ENCODE results near the gene STAM. TPM values are rescaled to one million over a fixed set of nuclear protein-coding genes. Genes with fewer than 3 reads are reported as not detected.

The STAM gene
- total RNA-seq, 2 experiments from 2014 or later: 12.9 to 18.2 TPM

DNA sequence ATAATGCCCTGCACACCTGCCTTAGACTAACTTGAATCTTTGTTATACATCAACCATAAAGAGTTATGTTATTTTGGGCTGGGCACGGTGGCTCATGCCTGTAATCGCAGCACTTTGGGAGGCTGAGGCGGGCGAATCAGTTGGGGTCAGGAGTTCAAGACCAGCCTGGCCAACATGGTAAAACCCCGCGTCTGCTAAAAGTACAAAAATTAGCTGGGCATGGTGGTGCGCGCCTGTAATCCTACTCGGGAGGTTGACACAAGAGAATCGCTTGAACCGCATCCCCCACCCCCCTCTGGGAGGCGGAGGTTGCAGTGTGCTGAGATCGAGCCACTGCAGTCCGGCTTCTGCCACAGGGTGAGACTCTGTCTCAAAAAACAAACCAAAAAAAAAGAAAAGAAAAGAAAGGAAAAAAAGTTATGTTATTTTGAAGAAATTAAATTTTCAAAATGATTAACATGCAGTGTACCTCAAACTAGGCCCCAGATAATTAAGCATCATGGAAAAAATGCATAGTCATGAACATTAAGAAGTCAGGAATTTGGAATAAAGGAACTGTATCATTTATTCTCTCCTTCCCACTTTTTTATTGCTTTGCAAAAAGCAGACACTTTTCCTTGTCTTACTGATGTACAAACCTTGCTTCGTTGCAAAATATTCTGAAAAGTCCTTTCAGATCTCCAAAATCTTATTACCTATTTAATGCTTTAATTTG lies 43.3 kb downstream of the STAM start:
- Histone ChIP-seq H3K9me2 (ENCODE audit: insufficient read depth, low read length) (no peaks in the 10 kb centered on the region), H3K4me2 (ENCODE audit: low read length) (no peak overlapping the region), H3K36me3 (ENCODE audit: insufficient read depth, low read length) (peaks cover 13% of the 10 kb centered on the region; the same call in 1 of the 2 replicates), H3K79me2 (ENCODE audit: insufficient read depth, low read depth, low read length) (peaks cover 16% of the 10 kb centered on the region; the same call in 1 of the 2 replicates), H3K4me3 (ENCODE audit: low read depth, low read length, poor library complexity, severe bottlenecking) (no peak overlapping the region), H4K20me1 (ENCODE audit: insufficient read depth, low read length) (no peaks in the 10 kb centered on the region), H2AFZ (ENCODE audit: low read length) (no peak overlapping the region), H3K9me3 (ENCODE audit: low read length) (no peaks in the 10 kb centered on the region), H3K4me1 (ENCODE audit: insufficient read depth, low read length, poor library complexity, severe bottlenecking) (no peaks in the 10 kb centered on the region), H3K27ac (ENCODE audit: low read depth, low read length, poor library complexity, severe bottlenecking) (no peak overlapping the region)
- TF ChIP-seq, protein P1, sequence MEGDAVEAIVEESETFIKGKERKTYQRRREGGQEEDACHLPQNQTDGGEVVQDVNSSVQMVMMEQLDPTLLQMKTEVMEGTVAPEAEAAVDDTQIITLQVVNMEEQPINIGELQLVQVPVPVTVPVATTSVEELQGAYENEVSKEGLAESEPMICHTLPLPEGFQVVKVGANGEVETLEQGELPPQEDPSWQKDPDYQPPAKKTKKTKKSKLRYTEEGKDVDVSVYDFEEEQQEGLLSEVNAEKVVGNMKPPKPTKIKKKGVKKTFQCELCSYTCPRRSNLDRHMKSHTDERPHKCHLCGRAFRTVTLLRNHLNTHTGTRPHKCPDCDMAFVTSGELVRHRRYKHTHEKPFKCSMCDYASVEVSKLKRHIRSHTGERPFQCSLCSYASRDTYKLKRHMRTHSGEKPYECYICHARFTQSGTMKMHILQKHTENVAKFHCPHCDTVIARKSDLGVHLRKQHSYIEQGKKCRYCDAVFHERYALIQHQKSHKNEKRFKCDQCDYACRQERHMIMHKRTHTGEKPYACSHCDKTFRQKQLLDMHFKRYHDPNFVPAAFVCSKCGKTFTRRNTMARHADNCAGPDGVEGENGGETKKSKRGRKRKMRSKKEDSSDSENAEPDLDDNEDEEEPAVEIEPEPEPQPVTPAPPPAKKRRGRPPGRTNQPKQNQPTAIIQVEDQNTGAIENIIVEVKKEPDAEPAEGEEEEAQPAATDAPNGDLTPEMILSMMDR (conservative IDR thresholded peaks at IDR 0.05; ENCODE audit: low read length): no peak
- TF ChIP-seq EZH2phosphoT487 (IDR thresholded peaks at IDR 0.05; ENCODE audit: borderline replicate concordance, low read depth, low read length): no peak
- no TSS peak for BruUV-seq (replicated peaks)
- intact Hi-C loops (cut with micrococcal nuclease; ENCODE audit: unreplicated experiment): no loop called here
- no peak for DNase-seq (ENCODE audit: low spot score)
- ChIA-PET CTCF (ENCODE audit: unreplicated experiment) (no interaction called here), POLR2A (interaction anchor here (0.6 to 1.9 kb wide), 6 partner anchors 9 to 101 kb away, joined by 3 to 10 read pairs (median 4); no protein-coding TSS in a partner anchor)

DNA sequence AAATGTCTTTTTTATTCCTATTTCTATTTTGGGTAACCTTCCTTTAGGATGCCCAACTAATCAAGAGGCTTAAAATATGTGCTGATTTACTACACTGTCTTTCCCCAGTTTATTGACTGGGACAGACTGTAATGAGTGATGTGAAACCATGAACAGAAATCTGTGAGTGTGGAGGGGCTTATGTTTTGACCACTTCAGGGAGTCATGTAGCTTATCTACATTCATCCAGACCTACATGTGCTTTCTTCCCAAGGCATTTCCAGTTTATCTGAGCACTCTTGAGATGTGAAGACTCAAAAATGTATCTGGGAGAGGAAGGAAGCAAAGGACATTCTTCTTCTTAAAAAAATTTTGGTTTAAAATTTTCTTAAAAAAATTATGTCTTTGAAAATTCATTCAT lies 45.2 kb downstream of the STAM start:
- H3K4me2 ChIP-seq (ENCODE audit: low read length): no peak overlapping the region
- H3K9me3 ChIP-seq (ENCODE audit: low read length): no peaks in the 10 kb centered on the region
- no peak overlapping the region for H3K27ac ChIP-seq (ENCODE audit: low read depth, low read length, poor library complexity, severe bottlenecking)
- H2AFZ ChIP-seq (ENCODE audit: low read length): no peak overlapping the region
- H3K79me2 ChIP-seq (ENCODE audit: insufficient read depth, low read depth, low read length): peaks cover 6% of the 10 kb centered on the region; the same call in 1 of the 2 replicates
- BruUV-seq (replicated peaks): no TSS peak
- TF ChIP-seq EZH2phosphoT487 (IDR thresholded peaks at IDR 0.05; ENCODE audit: borderline replicate concordance, low read depth, low read length): no peak
- TF ChIP-seq, protein P1 (conservative IDR thresholded peaks at IDR 0.05; ENCODE audit: low read length): no peak
- no peaks in the 10 kb centered on the region for H3K4me1 ChIP-seq (ENCODE audit: insufficient read depth, low read length, poor library complexity, severe bottlenecking)
- no peaks in the 10 kb centered on the region for H4K20me1 ChIP-seq (ENCODE audit: insufficient read depth, low read length)
- no peak for DNase-seq (ENCODE audit: low spot score)
- ChIA-PET CTCF (ENCODE audit: unreplicated experiment) (no interaction called here), POLR2A (interaction anchor here (0.6 to 2.3 kb wide), 3 partner anchors 10 to 42 kb away, joined by 3 to 13 read pairs (median 3); no protein-coding TSS in a partner anchor)
- no peaks in the 10 kb centered on the region for H3K9me2 ChIP-seq (ENCODE audit: insufficient read depth, low read length)
- peaks cover 23% of the 10 kb centered on the region; the same call in 1 of the 2 replicates for H3K36me3 ChIP-seq (ENCODE audit: insufficient read depth, low read length)
- intact Hi-C loops (cut with micrococcal nuclease; ENCODE audit: unreplicated experiment): no loop called here
- H3K4me3 ChIP-seq (ENCODE audit: low read depth, low read length, poor library complexity, severe bottlenecking): no peak overlapping the region

DNA sequence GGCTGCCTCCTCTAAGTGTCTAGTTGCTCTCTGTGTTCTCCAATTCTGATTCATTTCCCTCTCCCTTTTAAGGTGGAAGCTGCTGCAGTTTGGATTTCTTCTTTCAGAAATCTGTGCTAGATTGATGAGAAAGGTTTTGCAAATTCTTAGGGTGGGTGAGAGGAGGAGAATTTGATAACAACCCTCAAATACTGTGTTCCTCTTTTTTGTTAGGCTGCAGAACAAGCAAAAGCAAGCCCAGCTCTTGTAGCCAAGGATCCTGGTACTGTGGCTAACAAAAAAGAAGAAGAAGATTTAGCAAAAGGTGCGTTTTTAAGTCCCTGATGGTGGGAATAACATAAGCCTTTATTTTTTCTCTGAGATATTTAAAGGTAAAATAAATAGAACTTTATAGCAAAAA lies 49.1 kb downstream of the STAM start:
- POLR2A ChIA-PET: interaction anchor here (1.1 kb wide), 1 partner anchor 9 kb away, joined by 4 read pairs; no protein-coding TSS in a partner anchor
- no peaks in the 10 kb centered on the region for H3K4me1 ChIP-seq (ENCODE audit: insufficient read depth, low read length, poor library complexity, severe bottlenecking)

More for the DNA sequence above, 49.1 kb downstream of the STAM start:
- CTCF ChIA-PET (ENCODE audit: unreplicated experiment): no interaction called here
- H3K4me2 ChIP-seq (ENCODE audit: low read length): no peak overlapping the region
- no peak for DNase-seq (ENCODE audit: low spot score)
- no peaks in the 10 kb centered on the region for H3K9me3 ChIP-seq (ENCODE audit: low read length)
- no TSS peak for BruUV-seq (replicated peaks)
- no peaks in the 10 kb centered on the region for H4K20me1 ChIP-seq (ENCODE audit: insufficient read depth, low read length)
- H3K9me2 ChIP-seq (ENCODE audit: insufficient read depth, low read length): no peaks in the 10 kb centered on the region
- H3K4me3 ChIP-seq (ENCODE audit: low read depth, low read length, poor library complexity, severe bottlenecking): no peak overlapping the region
- H3K27ac ChIP-seq (ENCODE audit: low read depth, low read length, poor library complexity, severe bottlenecking): no peak overlapping the region
- H3K36me3 ChIP-seq (ENCODE audit: insufficient read depth, low read length): peaks cover 41% of the 10 kb centered on the region
- no peak overlapping the region for H2AFZ ChIP-seq (ENCODE audit: low read length)
- no peaks in the 10 kb centered on the region for H3K79me2 ChIP-seq (ENCODE audit: insufficient read depth, low read depth, low read length)
- intact Hi-C loops (cut with micrococcal nuclease; ENCODE audit: unreplicated experiment): no loop called here
- TF ChIP-seq, protein P1 (conservative IDR thresholded peaks at IDR 0.05; ENCODE audit: low read length): no peak
- no peak for TF ChIP-seq EZH2phosphoT487 (IDR thresholded peaks at IDR 0.05; ENCODE audit: borderline replicate concordance, low read depth, low read length)
